Ecto neural progenitor cell (in vitro differentiated cells): ENCODE data around the gene RAMAC.
"Not testable (repeated sequence)": the region's sequence is repeated elsewhere in the genome, so short reads cannot be mapped to it uniquely, and the experiment has no call there.

Source experiments
- DNase-seq: peaks from one replicate; pipeline ENCODE4 v3.0.0-alpha.2; 2018; ENCODE audit warnings: low spot score

Gene RAMAC

GRCh38 chr15:83014205-83014653 is 28.2 kb downstream of the RAMAC start:
- no peak for DNase-seq

- no peak for DNase-seq
These were observed 29.4 kb downstream of the RAMAC start for GRCh38 chr15:83015361-83015760.

- DNase-seq: no peak
These were observed 30.9 kb downstream of the RAMAC start for GRCh38 chr15:83016906-83017305.

- DNase-seq: no peak
These were observed 32.4 kb downstream of the RAMAC start for GRCh38 chr15:83018436-83018835.

GRCh38 chr15:83030021-83030420 is 44.0 kb downstream of the RAMAC start:
- DNase-seq: no peak

- not testable (repeated sequence) for DNase-seq
These were observed 45.2 kb downstream of the RAMAC start for GRCh38 chr15:83031234-83031633.

- DNase-seq: no peak
These were observed 50.2 kb downstream of the RAMAC start for GRCh38 chr15:83036253-83036652.

GRCh38 chr15:83039206-83039605 is 53.2 kb downstream of the RAMAC start:
- no peak for DNase-seq
